ENCODE data around the gene MCTS1.
A peak's percentile ranks its signal among the peaks of the same experiment; 100 is the strongest.

Gene MCTS1

GRCh38 chrX:120560842-120561633 is 42.9 kb upstream of the MCTS1 start, which contains the start of gene CUL4B:
TSS of gene CUL4B (minus strand) at chrX:120560962. CDS start at chrX:120560638, 324 bp downstream.
- TF ChIP-seq NFIC (IDR thresholded peaks at IDR 0.05), result no peak
- TF ChIP-seq TAF1 (IDR thresholded peaks at IDR 0.05; ENCODE audit: low read depth), result no peak
- TF ChIP-seq TEAD4 (IDR thresholded peaks at IDR 0.05), result no peak
- no peak for TF ChIP-seq FOXM1 (IDR thresholded peaks at IDR 0.05; ENCODE audit: borderline replicate concordance, low read depth)
- no peak for TF ChIP-seq CREB1 (IDR thresholded peaks at IDR 0.05; ENCODE audit: low read depth)
- TF ChIP-seq MAX (IDR thresholded peaks at IDR 0.05), result no peak
- TF ChIP-seq RAD21 (IDR thresholded peaks at IDR 0.05; ENCODE audit: low read depth), result no peak
- TF ChIP-seq TCF12 (IDR thresholded peaks at IDR 0.05; ENCODE audit: low read depth), result 0 out of 2 replicates have a peak, but pooled peaks have one; percentile 14
- TF ChIP-seq ZBTB7A (IDR thresholded peaks at IDR 0.05; ENCODE audit: low read depth), result 0 out of 2 replicates have a peak, but pooled peaks have one; percentile 25
- TF ChIP-seq EP300 (IDR thresholded peaks at IDR 0.05; ENCODE audit: borderline replicate concordance), result no peak
- TF ChIP-seq REST (IDR thresholded peaks at IDR 0.05; ENCODE audit: low read depth), result no peak
- no peak for TF ChIP-seq CEBPB (IDR thresholded peaks at IDR 0.05)
- TF ChIP-seq EGR1 (IDR thresholded peaks at IDR 0.05), result 0 out of 2 replicates have a peak, but pooled peaks have one; percentile 48
- TF ChIP-seq USF1 (IDR thresholded peaks at IDR 0.05), result peak; percentile 94
- peak; percentile 85 for TF ChIP-seq YY1 (IDR thresholded peaks at IDR 0.05; ENCODE audit: low read depth)

GRCh38 chrX:120561634-120562568 is 42.0 kb upstream of the MCTS1 start:
- no peak for TF ChIP-seq REST (IDR thresholded peaks at IDR 0.05; ENCODE audit: low read depth)
- TF ChIP-seq MAX (IDR thresholded peaks at IDR 0.05), result no peak
- TF ChIP-seq TEAD4 (IDR thresholded peaks at IDR 0.05), result no peak
- no peak for TF ChIP-seq NFIC (IDR thresholded peaks at IDR 0.05)
- no peak for TF ChIP-seq FOXM1 (IDR thresholded peaks at IDR 0.05; ENCODE audit: borderline replicate concordance, low read depth)

GRCh38 chrX:120562569-120562926 is 41.4 kb upstream of the MCTS1 start:
- TF ChIP-seq REST (IDR thresholded peaks at IDR 0.05; ENCODE audit: low read depth), result no peak
- no peak for TF ChIP-seq NFIC (IDR thresholded peaks at IDR 0.05)
- TF ChIP-seq TCF12 (IDR thresholded peaks at IDR 0.05; ENCODE audit: low read depth), result no peak
- TF ChIP-seq ZBTB7A (IDR thresholded peaks at IDR 0.05; ENCODE audit: low read depth), result no peak

- no peak for TF ChIP-seq REST (IDR thresholded peaks at IDR 0.05; ENCODE audit: low read depth)
- TF ChIP-seq TEAD4 (IDR thresholded peaks at IDR 0.05), result no peak
- TF ChIP-seq CREB1 (IDR thresholded peaks at IDR 0.05; ENCODE audit: low read depth), result no peak
- TF ChIP-seq NFIC (IDR thresholded peaks at IDR 0.05), result no peak
- no peak for TF ChIP-seq MAX (IDR thresholded peaks at IDR 0.05)
- no peak for TF ChIP-seq USF1 (IDR thresholded peaks at IDR 0.05)
- no peak for TF ChIP-seq FOXM1 (IDR thresholded peaks at IDR 0.05; ENCODE audit: borderline replicate concordance, low read depth)
- no peak for TF ChIP-seq CEBPB (IDR thresholded peaks at IDR 0.05)
- TF ChIP-seq EP300 (IDR thresholded peaks at IDR 0.05; ENCODE audit: borderline replicate concordance), result no peak
Measured at GRCh38 chrX:120564925-120565324, 39.0 kb upstream of the MCTS1 start.

All from Ishikawa (cell line).